Measurements from ENCODE around the gene CNTRL. TPM values are rescaled to one million over a fixed set of nuclear protein-coding genes. Genes with fewer than 3 reads are reported as not detected.

The CNTRL gene, protein sequence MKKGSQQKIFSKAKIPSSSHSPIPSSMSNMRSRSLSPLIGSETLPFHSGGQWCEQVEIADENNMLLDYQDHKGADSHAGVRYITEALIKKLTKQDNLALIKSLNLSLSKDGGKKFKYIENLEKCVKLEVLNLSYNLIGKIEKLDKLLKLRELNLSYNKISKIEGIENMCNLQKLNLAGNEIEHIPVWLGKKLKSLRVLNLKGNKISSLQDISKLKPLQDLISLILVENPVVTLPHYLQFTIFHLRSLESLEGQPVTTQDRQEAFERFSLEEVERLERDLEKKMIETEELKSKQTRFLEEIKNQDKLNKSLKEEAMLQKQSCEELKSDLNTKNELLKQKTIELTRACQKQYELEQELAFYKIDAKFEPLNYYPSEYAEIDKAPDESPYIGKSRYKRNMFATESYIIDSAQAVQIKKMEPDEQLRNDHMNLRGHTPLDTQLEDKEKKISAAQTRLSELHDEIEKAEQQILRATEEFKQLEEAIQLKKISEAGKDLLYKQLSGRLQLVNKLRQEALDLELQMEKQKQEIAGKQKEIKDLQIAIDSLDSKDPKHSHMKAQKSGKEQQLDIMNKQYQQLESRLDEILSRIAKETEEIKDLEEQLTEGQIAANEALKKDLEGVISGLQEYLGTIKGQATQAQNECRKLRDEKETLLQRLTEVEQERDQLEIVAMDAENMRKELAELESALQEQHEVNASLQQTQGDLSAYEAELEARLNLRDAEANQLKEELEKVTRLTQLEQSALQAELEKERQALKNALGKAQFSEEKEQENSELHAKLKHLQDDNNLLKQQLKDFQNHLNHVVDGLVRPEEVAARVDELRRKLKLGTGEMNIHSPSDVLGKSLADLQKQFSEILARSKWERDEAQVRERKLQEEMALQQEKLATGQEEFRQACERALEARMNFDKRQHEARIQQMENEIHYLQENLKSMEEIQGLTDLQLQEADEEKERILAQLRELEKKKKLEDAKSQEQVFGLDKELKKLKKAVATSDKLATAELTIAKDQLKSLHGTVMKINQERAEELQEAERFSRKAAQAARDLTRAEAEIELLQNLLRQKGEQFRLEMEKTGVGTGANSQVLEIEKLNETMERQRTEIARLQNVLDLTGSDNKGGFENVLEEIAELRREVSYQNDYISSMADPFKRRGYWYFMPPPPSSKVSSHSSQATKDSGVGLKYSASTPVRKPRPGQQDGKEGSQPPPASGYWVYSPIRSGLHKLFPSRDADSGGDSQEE (N-terminal part only)
- 16.0 and 17.0 TPM in 2 replicates for polyA plus RNA-seq
- 27.0 and 38.3 TPM in 2 replicates for polyA minus RNA-seq

DNA sequence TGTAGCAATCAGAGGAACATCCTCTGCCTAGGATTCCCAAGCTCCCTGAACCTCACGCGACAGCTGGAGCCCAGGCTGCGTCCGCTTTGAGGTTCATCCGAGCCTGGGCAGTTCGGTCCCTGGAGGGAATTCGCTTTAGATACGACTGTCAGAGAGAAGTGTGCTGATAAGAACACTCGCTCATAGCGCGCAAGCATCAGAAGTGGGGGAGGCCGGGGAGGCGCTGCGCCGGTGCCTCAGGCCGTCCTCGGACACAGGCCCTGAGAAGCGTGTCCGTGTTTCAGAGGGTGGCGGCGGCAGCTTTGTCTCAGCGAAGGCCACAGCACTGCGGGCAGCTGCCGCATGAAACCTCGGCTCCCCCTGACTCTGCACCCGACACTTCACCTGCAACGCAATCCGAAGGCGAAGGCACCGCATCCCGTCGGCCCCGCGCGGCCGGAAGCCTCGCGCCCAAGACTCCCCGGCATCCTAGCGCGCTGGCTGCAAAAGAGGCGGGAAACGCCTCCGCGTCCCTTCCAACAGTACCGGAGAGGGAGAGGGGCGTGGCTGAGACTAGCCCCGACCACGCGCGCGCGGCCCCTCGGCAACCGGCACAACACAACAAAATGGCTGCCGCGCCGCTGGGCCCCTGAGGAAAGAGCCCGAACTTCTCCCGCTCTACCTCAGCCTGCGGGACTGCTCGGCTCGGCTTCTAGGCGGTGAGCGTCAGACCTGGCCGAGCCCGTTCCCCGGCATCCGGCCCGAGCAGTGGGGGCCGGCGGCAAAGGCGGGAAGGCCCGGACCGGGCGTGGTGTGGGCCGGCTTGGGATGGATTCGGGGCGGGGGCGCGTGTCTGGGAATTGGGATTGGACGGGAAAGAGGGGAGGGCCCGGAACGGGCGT lies at the start of gene CNTRL:
TSS of gene CNTRL (plus strand) at position 586 of the 881 bp plus-strand sequence. CDS start 13,372 bp downstream, outside the sequence.
- peaks cover 6% of the 10 kb centered on the region for H3K79me2 ChIP-seq (replicated peaks; ENCODE audit: insufficient read depth, low read length)
- peak within 1 kb of the TSS; percentile 84 for H3K9ac ChIP-seq (ENCODE audit: low read length)
- no peaks in the 10 kb centered on the region for H3K27me3 ChIP-seq (ENCODE audit: insufficient read depth, low read depth, low read length)
- H2AFZ ChIP-seq (ENCODE audit: low read depth, low read length), result peak within 1 kb of the TSS; percentile 100
- H3K27ac ChIP-seq (ENCODE audit: low read length), result peak within 1 kb of the TSS; percentile 83
- TF ChIP-seq, protein P1, sequence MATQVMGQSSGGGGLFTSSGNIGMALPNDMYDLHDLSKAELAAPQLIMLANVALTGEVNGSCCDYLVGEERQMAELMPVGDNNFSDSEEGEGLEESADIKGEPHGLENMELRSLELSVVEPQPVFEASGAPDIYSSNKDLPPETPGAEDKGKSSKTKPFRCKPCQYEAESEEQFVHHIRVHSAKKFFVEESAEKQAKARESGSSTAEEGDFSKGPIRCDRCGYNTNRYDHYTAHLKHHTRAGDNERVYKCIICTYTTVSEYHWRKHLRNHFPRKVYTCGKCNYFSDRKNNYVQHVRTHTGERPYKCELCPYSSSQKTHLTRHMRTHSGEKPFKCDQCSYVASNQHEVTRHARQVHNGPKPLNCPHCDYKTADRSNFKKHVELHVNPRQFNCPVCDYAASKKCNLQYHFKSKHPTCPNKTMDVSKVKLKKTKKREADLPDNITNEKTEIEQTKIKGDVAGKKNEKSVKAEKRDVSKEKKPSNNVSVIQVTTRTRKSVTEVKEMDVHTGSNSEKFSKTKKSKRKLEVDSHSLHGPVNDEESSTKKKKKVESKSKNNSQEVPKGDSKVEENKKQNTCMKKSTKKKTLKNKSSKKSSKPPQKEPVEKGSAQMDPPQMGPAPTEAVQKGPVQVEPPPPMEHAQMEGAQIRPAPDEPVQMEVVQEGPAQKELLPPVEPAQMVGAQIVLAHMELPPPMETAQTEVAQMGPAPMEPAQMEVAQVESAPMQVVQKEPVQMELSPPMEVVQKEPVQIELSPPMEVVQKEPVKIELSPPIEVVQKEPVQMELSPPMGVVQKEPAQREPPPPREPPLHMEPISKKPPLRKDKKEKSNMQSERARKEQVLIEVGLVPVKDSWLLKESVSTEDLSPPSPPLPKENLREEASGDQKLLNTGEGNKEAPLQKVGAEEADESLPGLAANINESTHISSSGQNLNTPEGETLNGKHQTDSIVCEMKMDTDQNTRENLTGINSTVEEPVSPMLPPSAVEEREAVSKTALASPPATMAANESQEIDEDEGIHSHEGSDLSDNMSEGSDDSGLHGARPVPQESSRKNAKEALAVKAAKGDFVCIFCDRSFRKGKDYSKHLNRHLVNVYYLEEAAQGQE (IDR thresholded peaks at IDR 0.05; ENCODE audit: borderline replicate concordance), result peak; percentile 60
- TF ChIP-seq SMC3 (conservative IDR thresholded peaks at IDR 0.05; ENCODE audit: poor library complexity), result peak; percentile 38
- peak; percentile 47 for TF ChIP-seq EP300 (conservative IDR thresholded peaks at IDR 0.05; ENCODE audit: poor library complexity, severe bottlenecking)
- no peak for TF ChIP-seq RAD21 (conservative IDR thresholded peaks at IDR 0.05)
- no peak for TF ChIP-seq EZH2 (IDR thresholded peaks at IDR 0.05; ENCODE audit: borderline replicate concordance, insufficient read depth, low read length, poor library complexity, severe bottlenecking)
- TF ChIP-seq, protein P2, sequence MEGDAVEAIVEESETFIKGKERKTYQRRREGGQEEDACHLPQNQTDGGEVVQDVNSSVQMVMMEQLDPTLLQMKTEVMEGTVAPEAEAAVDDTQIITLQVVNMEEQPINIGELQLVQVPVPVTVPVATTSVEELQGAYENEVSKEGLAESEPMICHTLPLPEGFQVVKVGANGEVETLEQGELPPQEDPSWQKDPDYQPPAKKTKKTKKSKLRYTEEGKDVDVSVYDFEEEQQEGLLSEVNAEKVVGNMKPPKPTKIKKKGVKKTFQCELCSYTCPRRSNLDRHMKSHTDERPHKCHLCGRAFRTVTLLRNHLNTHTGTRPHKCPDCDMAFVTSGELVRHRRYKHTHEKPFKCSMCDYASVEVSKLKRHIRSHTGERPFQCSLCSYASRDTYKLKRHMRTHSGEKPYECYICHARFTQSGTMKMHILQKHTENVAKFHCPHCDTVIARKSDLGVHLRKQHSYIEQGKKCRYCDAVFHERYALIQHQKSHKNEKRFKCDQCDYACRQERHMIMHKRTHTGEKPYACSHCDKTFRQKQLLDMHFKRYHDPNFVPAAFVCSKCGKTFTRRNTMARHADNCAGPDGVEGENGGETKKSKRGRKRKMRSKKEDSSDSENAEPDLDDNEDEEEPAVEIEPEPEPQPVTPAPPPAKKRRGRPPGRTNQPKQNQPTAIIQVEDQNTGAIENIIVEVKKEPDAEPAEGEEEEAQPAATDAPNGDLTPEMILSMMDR (IDR thresholded peaks at IDR 0.05; ENCODE audit: poor library complexity, severe bottlenecking), result peak; percentile 11
- peak; percentile 91 for TF ChIP-seq MXI1 (conservative IDR thresholded peaks at IDR 0.05; ENCODE audit: poor library complexity, severe bottlenecking)
- TF ChIP-seq TAF1 (IDR thresholded peaks at IDR 0.05; ENCODE audit: low read depth), result peak; percentile 78
- TF ChIP-seq POLR2AphosphoS5 (IDR thresholded peaks at IDR 0.05), result peak; percentile 68
- H3K9me2 ChIP-seq (ENCODE audit: insufficient read depth, low read length), result no peaks in the 10 kb centered on the region
- peak within 1 kb of the TSS; percentile 82 for H3K4me2 ChIP-seq (ENCODE audit: low read length)
- H3K9me3 ChIP-seq (ENCODE audit: low read length), result no peaks in the 10 kb centered on the region
- H4K20me1 ChIP-seq (ENCODE audit: insufficient read depth), result no peaks in the 10 kb centered on the region
- H3F3A ChIP-seq (ENCODE audit: insufficient read depth, low read length, poor library complexity, severe bottlenecking), result no peaks in the 10 kb centered on the region
- H3K36me3 ChIP-seq (ENCODE audit: insufficient read depth, low read length), result no peaks in the 10 kb centered on the region
- peak within 1 kb of the TSS; percentile 92 for H3K4me3 ChIP-seq (ENCODE audit: low read length)

All from neural cell (in vitro differentiated cells).